SK-N-SH (cell line): ENCODE data around the gene ENKUR. TPM values are rescaled to one million over a fixed set of nuclear protein-coding genes. Genes with fewer than 3 reads are reported as not detected.

Source experiments
- CTCF ChIA-PET: fragments of 300-600, 350-600 bp; formaldehyde crosslinking; extraction: SDS; loops from one replicate; lab custom pipeline; 2021; lab: Yijun Ruan, JAX
- POLR2A ChIA-PET: fragments of 350-600 bp; sonication (Branson Sonifier 250); formaldehyde crosslinking; extraction: SDS; loops from one replicate; lab custom pipeline; 2020; ENCODE audit warnings: antibody characterized with exemption, inconsistent platforms; lab: Yijun Ruan, JAX
- DNase-seq: peaks from one replicate; pipeline ENCODE4 v3.0.0; 2012
- H2AFZ ChIP-seq: fragments of 200-600 bp; sonication (generic); 2 replicates; pipeline ENCODE4 v1.8.1; 2016; ENCODE audit warnings: antibody characterized with exemption, mild to moderate bottlenecking, low read depth
- H3F3A ChIP-seq: fragments of 200-600 bp; sonication (generic); replicated peaks from 2 replicates; pipeline ENCODE3; 2016; ENCODE audit warnings: antibody characterized with exemption, mild to moderate bottlenecking; ENCODE audit not compliant: insufficient read depth
- H3K27ac ChIP-seq, 2 experiments: fragments of 200-500 bp in 1 of 2; fragments of 200-600 bp in 1 of 2; sonication (Bioruptor generic) in 1 of 2; sonication (generic), shearing (Covaris generic) in 1 of 2; 2 replicates each; pipeline versions ENCODE4 v1.5.1 to v1.6.1; 2014 to 2016; ENCODE audit warnings: low read depth in 2 of 2, inconsistent platforms in 1 of 2, low read length in 1 of 2, mild to moderate bottlenecking in 1 of 2, mixed read lengths in 1 of 2
- H3K27me3 ChIP-seq: fragments of 200-600 bp; sonication (generic), shearing (Covaris generic); 2 replicates; pipeline ENCODE4 v1.6.1; 2016; ENCODE audit warnings: mixed run types; ENCODE audit not compliant: insufficient read depth
- H3K36me3 ChIP-seq, 2 experiments: fragments of 200-500 bp in 1 of 2; fragments of 200-600 bp in 1 of 2; sonication (Bioruptor generic) in 1 of 2; sonication (generic) in 1 of 2; replicated peaks in 1 of 2; 2 replicates each; pipeline versions ENCODE3 to v1.5.1; 2014 to 2016; ENCODE audit warnings: low read length in 1 of 2, mild to moderate bottlenecking in 1 of 2; ENCODE audit not compliant: insufficient read depth in 2 of 2, control insufficient read depth in 1 of 2
- H3K4me1 ChIP-seq, 2 experiments: fragments of 200-500 bp in 1 of 2; fragments of 200-600 bp in 1 of 2; sonication (Bioruptor generic) in 1 of 2; sonication (generic), shearing (Covaris generic) in 1 of 2; 2 replicates each; pipeline versions ENCODE4 v1.5.1 to v1.6.1; 2014 to 2016; ENCODE audit warnings: low read depth in 1 of 2, low read length in 1 of 2, mixed run types in 1 of 2; ENCODE audit not compliant: insufficient read depth in 2 of 2, control insufficient read depth in 1 of 2
- H3K4me2 ChIP-seq: fragments of 200-600 bp; sonication (generic), shearing (Covaris generic); 2 replicates; pipeline ENCODE4 v1.6.1; 2017; ENCODE audit warnings: mixed run types
- H3K4me3 ChIP-seq, 2 experiments: fragments of 200-500 bp in 1 of 2; fragments of 200-600 bp in 1 of 2; sonication (Bioruptor generic) in 1 of 2; sonication (generic), shearing (Covaris generic) in 1 of 2; 2 replicates each; pipeline versions ENCODE4 v1.5.1 to v1.8.1; 2014 to 2016; ENCODE audit warnings: low read depth in 2 of 2, inconsistent platforms in 1 of 2, low read length in 1 of 2, mild to moderate bottlenecking in 1 of 2, mixed read lengths in 1 of 2, moderate library complexity in 1 of 2
- H3K79me2 ChIP-seq: fragments of 200-600 bp; sonication (generic); 2 replicates; pipeline ENCODE4 v1.8.1; 2017; ENCODE audit warnings: mild to moderate bottlenecking; ENCODE audit not compliant: insufficient read depth
- H3K9ac ChIP-seq: fragments of 200-600 bp; sonication (generic); 2 replicates; pipeline ENCODE4 v1.6.1; 2017; ENCODE audit warnings: mixed run types
- H3K9me2 ChIP-seq: fragments of 200-600 bp; sonication (generic); 2 replicates; pipeline ENCODE4 v1.6.1; 2017; ENCODE audit warnings: mixed run types
- H3K9me3 ChIP-seq: fragments of 200-600 bp; sonication (generic); 2 replicates; pipeline ENCODE4 v1.6.1; 2017; ENCODE audit warnings: mixed run types, mild to moderate bottlenecking, moderate library complexity
- H4K20me1 ChIP-seq: fragments of 200-600 bp; sonication (generic); 2 replicates; pipeline ENCODE4 v1.6.1; 2017; ENCODE audit warnings: mild to moderate bottlenecking, mixed run types; ENCODE audit not compliant: insufficient read depth
- ELF1 ChIP-seq: IDR thresholded peaks from 2 replicates; pipeline ENCODE4 v1.4.0; 2012
- EZH2phosphoT487 ChIP-seq: fragments of 200-600 bp; sonication (generic); IDR thresholded peaks from 2 replicates; pipeline ENCODE4 v1.6.1; 2017; ENCODE audit warnings: low read depth, mixed run types, mild to moderate bottlenecking, antibody characterized with exemption, moderate library complexity, borderline replicate concordance
- FOSL2 ChIP-seq: IDR thresholded peaks from 2 replicates; pipeline ENCODE4 v1.4.0; 2012; ENCODE audit warnings: low read depth, mild to moderate bottlenecking, moderate library complexity, borderline replicate concordance
- FOXJ3 ChIP-seq: sonication (generic); formaldehyde crosslinking; IDR thresholded peaks from 2 replicates; pipeline ENCODE4 v1.5.1; 2020; ENCODE audit warnings: mild to moderate bottlenecking, missing genetic modification reagents
- FOXM1 ChIP-seq: IDR thresholded peaks from 2 replicates; pipeline ENCODE4 v1.4.0; 2012; ENCODE audit warnings: low read depth, mild to moderate bottlenecking
- GATA2 ChIP-seq: sonication (generic); formaldehyde crosslinking; IDR thresholded peaks from 2 replicates; pipeline ENCODE4 v1.5.0; 2020; ENCODE audit warnings: mild to moderate bottlenecking, missing genetic modification reagents
- JUND ChIP-seq: IDR thresholded peaks from 2 replicates; pipeline ENCODE4 v1.4.0; 2012
- NFIC ChIP-seq: IDR thresholded peaks from 2 replicates; pipeline ENCODE4 v1.4.0; 2012; ENCODE audit warnings: borderline replicate concordance
- PBX3 ChIP-seq: IDR thresholded peaks from 2 replicates; pipeline ENCODE4; 2012
- POLR2AphosphoS5 ChIP-seq: IDR thresholded peaks from 2 replicates; pipeline ENCODE4 v1.6.1; 2012; ENCODE audit warnings: low read depth, low read length
- RFX5 ChIP-seq: IDR thresholded peaks from 2 replicates; pipeline ENCODE4 v1.6.1; 2012; ENCODE audit warnings: mild to moderate bottlenecking, improper control_type of control experiment, low read length
- TCF12 ChIP-seq: IDR thresholded peaks from 2 replicates; pipeline ENCODE4 v1.4.0; 2012
- USF1 ChIP-seq: IDR thresholded peaks from 2 replicates; pipeline ENCODE4 v1.4.0; 2012; ENCODE audit warnings: low read depth, borderline replicate concordance
- WGBS: methylation state at CpG from one replicate; pipeline ENCODE4 v1.1.6; 2017; ENCODE audit warnings: low lambda C conversion rate; 5-methylcytosine and 5-hydroxymethylcytosine counted together
- polyA plus RNA-seq, 3 experiments: library from polyadenylated mRNA; depleted of rRNA; stranded (reverse); fragments of >200 nt; gene quantifications; 2 replicates each; pipeline ENCODE4 v1.2.3, GENCODE V29; 2012
- TF ChIP-seq, protein P1 (sequence below): fragments of 200-600 bp; sonication (generic); IDR thresholded peaks from 2 replicates; pipeline ENCODE4 v1.6.1; 2017; ENCODE audit warnings: antibody characterized with exemption, mild to moderate bottlenecking, moderate library complexity

Gene ENKUR
- polyA plus RNA-seq, 1 of the 3 experiments (the other 2 are of a cell fraction): 0.13 TPM

DNA sequence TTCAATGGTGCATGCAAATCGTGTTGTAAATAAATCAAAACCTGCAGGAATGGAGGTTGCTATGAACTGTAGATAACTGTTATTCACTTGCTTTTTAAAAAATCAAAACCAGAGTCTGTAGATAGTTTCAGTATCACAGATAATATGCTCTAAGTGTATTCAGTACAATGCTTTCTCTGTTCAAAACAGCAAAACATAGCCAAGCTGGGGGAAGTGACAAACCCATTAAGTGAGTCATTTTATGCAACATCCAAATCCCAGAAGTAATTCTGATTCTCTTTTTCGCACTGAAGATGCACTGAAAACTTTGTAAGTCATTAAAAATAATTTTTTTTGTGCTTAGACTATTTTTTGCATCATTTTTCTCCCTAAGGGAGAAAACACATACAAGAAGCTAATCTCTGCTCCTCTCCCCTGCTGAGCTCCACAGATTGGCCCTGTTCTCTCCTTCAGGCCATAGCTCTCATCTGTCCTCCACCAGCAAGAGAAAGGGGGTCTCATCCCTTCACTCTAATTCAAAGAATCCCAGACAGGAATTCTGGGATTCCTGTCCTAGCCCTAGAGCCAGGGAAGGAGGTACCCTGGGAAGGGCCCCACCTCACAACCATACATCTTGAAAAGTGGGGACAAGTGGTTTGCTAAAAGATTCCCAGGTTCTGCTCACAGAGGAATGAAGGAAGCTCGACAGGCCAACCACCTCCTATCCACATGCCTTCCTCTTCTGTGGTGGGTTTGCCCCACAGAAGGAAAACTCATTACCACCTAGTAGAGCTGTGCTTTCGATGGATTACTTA lies 68.5 kb downstream of the ENKUR start (continued):
- TF ChIP-seq FOXJ3: no peak
- no peak for TF ChIP-seq USF1
- no peak for TF ChIP-seq POLR2AphosphoS5
- TF ChIP-seq ELF1: no peak
- TF ChIP-seq RFX5: no peak
- TF ChIP-seq EZH2phosphoT487: no peak
- TF ChIP-seq FOXM1: no peak
- TF ChIP-seq, protein P1, sequence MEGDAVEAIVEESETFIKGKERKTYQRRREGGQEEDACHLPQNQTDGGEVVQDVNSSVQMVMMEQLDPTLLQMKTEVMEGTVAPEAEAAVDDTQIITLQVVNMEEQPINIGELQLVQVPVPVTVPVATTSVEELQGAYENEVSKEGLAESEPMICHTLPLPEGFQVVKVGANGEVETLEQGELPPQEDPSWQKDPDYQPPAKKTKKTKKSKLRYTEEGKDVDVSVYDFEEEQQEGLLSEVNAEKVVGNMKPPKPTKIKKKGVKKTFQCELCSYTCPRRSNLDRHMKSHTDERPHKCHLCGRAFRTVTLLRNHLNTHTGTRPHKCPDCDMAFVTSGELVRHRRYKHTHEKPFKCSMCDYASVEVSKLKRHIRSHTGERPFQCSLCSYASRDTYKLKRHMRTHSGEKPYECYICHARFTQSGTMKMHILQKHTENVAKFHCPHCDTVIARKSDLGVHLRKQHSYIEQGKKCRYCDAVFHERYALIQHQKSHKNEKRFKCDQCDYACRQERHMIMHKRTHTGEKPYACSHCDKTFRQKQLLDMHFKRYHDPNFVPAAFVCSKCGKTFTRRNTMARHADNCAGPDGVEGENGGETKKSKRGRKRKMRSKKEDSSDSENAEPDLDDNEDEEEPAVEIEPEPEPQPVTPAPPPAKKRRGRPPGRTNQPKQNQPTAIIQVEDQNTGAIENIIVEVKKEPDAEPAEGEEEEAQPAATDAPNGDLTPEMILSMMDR: no peak
- TF ChIP-seq GATA2 (CRISPR knock-in tag): no peak

GRCh38 chr10:24944512-24945255 lies 71.3 kb downstream of the ENKUR start:
- Histone ChIP-seq H3K79me2 (no peaks in the 10 kb centered on the region), H3K9me3 (no peaks in the 10 kb centered on the region), H3K4me3 (no peak overlapping the region), H3K9ac (no peak overlapping the region), H3K4me1 (peaks cover 0 to 11% of the 10 kb centered on the region in 2 experiments; a peak in 2 of 4 replicates), H4K20me1 (no peaks in the 10 kb centered on the region), H3K27me3 (no peaks in the 10 kb centered on the region), H3K36me3 (no peaks in the 10 kb centered on the region), H3K27ac (no peak overlapping the region), H2AFZ (no peak overlapping the region), H3K9me2 (no peaks in the 10 kb centered on the region), H3F3A (peaks cover 15% of the 10 kb centered on the region), H3K4me2 (no peak overlapping the region)
- POLR2A ChIA-PET: no interaction called here
- CTCF ChIA-PET: no interaction called here
- TF ChIP-seq TCF12 (peak; percentile 72), JUND (0 out of 2 replicates have a peak, but pooled peaks have one; percentile 5), NFIC (peak; percentile 57; the same call in 1 of the 2 replicates), FOSL2 (peak; percentile 25; the same call in 1 of the 2 replicates), PBX3 (peak; percentile 86), FOXM1 (no peak)
- WGBS: 86% methylated on average over 11 of the region's 11 CpGs
- DNase-seq: no peak
